Osteoblast (primary cell): Measurements from ENCODE around the gene DTL. TPM values are rescaled to one million over a fixed set of nuclear protein-coding genes. Genes with fewer than 3 reads are reported as not detected.

Experiments used
- DNase-seq: peaks from one replicate; pipeline ENCODE4 v3.0.0; 2011; ENCODE audit warnings: low spot score, mixed read lengths; ENCODE audit not compliant: insufficient read length; ENCODE audit errors: missing footprints
- H2AFZ ChIP-seq: 2 replicates; pipeline ENCODE4 v1.6.0; 2011; ENCODE audit warnings: mild to moderate bottlenecking, low read length
- H3K27ac ChIP-seq: 2 replicates; pipeline ENCODE4 v1.5.1; 2011; ENCODE audit warnings: mild to moderate bottlenecking, low read depth, low read length, moderate library complexity
- H3K27me3 ChIP-seq: 2 replicates; pipeline ENCODE4 v1.6.0; 2012; ENCODE audit warnings: mild to moderate bottlenecking, control low read depth, inconsistent platforms, low read length, moderate library complexity; ENCODE audit not compliant: insufficient read depth
- H3K36me3 ChIP-seq: 2 replicates; pipeline ENCODE4 v1.5.1; 2011; ENCODE audit warnings: mild to moderate bottlenecking, low read length, control low read depth, moderate library complexity; ENCODE audit not compliant: insufficient read depth
- H3K4me1 ChIP-seq: 2 replicates; pipeline ENCODE4 v1.5.1; 2011; ENCODE audit warnings: mild to moderate bottlenecking, low read length, control low read depth, moderate library complexity; ENCODE audit not compliant: insufficient read depth
- H3K4me2 ChIP-seq: 2 replicates; pipeline ENCODE4 v1.6.0; 2011; ENCODE audit warnings: mild to moderate bottlenecking, low read length; ENCODE audit not compliant: insufficient read depth
- H3K4me3 ChIP-seq: fragments of 200-600 bp; sonication (generic); 3 replicates; pipeline ENCODE4 v1.5.1; 2012; ENCODE audit warnings: mild to moderate bottlenecking, low read length, inconsistent platforms; ENCODE audit not compliant: insufficient read depth
- H3K79me2 ChIP-seq: 2 replicates; pipeline ENCODE4 v1.6.0; 2012; ENCODE audit warnings: mild to moderate bottlenecking, low read length, control low read depth, inconsistent platforms; ENCODE audit not compliant: insufficient read depth
- H3K9me3 ChIP-seq: 2 replicates; pipeline ENCODE4 v1.5.1; 2011; ENCODE audit warnings: low read depth, low read length, control low read depth
- H4K20me1 ChIP-seq: 2 replicates; pipeline ENCODE4 v1.6.0; 2012; ENCODE audit warnings: mild to moderate bottlenecking, low read length, control low read depth; ENCODE audit not compliant: insufficient read depth
- total RNA-seq: library from RNA; depleted of rRNA; stranded (reverse); fragments of >200 nt; gene quantifications from 2 replicates; pipeline ENCODE4 v1.2.3, GENCODE V29; 2012
- TF ChIP-seq, protein P1 (sequence below): IDR thresholded peaks from 2 replicates; pipeline ENCODE4 v1.5.1; 2011; ENCODE audit warnings: mild to moderate bottlenecking, low read depth, low read length, moderate library complexity; ENCODE audit errors: extremely low read depth

DTL gene
- total RNA-seq, 1 donor = 2.9 TPM

DNA sequence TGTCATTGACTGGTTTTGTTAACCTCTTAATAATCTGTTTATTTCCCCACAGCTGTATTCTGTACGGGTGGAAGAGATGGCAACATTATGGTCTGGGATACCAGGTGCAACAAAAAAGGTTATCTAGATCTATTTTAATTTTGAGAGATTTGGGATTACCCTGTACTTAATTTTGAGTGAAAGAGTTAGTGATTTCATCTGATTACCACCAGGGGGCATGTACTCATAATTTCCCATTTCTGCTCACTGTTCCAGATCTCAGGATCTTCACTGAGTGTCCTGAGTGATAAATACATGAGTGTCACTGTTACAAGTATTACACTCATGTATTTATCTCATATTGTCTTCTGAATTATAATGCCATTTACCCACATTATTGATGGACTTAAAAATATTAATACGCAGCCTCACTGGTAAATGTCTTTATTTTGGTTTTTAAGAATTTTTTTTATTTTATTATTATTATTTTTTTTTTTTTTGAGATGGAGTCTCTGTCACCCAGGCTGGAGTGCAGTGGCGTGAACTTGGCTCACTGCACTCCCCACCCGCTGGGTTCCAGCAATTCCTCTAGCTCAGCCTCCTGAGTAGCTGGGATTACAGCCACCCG, 27.4 kb downstream of the DTL start:
- TF ChIP-seq, protein P1, sequence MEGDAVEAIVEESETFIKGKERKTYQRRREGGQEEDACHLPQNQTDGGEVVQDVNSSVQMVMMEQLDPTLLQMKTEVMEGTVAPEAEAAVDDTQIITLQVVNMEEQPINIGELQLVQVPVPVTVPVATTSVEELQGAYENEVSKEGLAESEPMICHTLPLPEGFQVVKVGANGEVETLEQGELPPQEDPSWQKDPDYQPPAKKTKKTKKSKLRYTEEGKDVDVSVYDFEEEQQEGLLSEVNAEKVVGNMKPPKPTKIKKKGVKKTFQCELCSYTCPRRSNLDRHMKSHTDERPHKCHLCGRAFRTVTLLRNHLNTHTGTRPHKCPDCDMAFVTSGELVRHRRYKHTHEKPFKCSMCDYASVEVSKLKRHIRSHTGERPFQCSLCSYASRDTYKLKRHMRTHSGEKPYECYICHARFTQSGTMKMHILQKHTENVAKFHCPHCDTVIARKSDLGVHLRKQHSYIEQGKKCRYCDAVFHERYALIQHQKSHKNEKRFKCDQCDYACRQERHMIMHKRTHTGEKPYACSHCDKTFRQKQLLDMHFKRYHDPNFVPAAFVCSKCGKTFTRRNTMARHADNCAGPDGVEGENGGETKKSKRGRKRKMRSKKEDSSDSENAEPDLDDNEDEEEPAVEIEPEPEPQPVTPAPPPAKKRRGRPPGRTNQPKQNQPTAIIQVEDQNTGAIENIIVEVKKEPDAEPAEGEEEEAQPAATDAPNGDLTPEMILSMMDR = peak; percentile 67
- H3K36me3 ChIP-seq = no peaks in the 10 kb centered on the region

DNA sequence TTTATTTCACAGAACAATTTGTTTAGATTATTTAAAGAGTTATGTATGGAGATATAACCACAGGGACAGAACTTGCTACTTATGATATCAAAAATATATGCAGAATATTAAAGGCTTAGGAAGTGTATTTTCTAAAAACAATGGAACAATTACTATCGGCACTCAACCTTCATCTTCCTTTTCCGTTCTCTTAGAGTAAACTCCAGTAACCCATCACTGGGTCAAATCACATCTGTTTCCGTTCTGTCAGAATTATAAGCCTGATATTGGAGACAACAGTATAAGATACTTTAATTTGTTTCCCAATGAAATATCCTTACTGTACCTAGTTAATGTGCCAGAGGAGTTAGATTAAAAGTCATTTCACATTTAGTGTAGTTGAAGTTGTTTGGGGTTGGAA, 32.2 kb downstream of the DTL start:
- no peak for DNase-seq
- Histone ChIP-seq H3K27ac (no peak overlapping the region), H3K36me3 (no peaks in the 10 kb centered on the region), H3K79me2 (no peaks in the 10 kb centered on the region), H3K4me1 (no peaks in the 10 kb centered on the region), H2AFZ (no peak overlapping the region), H3K27me3 (no peaks in the 10 kb centered on the region), H3K4me2 (no peak overlapping the region), H4K20me1 (no peaks in the 10 kb centered on the region), H3K4me3 (no peak overlapping the region), H3K9me3 (no peaks in the 10 kb centered on the region)
- TF ChIP-seq, protein P1 = no peak

More for the DNA sequence above, 27.4 kb downstream of the DTL start:
- H3K79me2 ChIP-seq = no peaks in the 10 kb centered on the region
- H2AFZ ChIP-seq = no peak overlapping the region
- no peaks in the 10 kb centered on the region for H4K20me1 ChIP-seq
- no peak overlapping the region for H3K27ac ChIP-seq
- peak; percentile 36 for DNase-seq
- H3K4me1 ChIP-seq = no peaks in the 10 kb centered on the region
- H3K9me3 ChIP-seq = no peaks in the 10 kb centered on the region
- H3K4me2 ChIP-seq = no peak overlapping the region
- no peaks in the 10 kb centered on the region for H3K27me3 ChIP-seq
- H3K4me3 ChIP-seq = no peak overlapping the region

DNA sequence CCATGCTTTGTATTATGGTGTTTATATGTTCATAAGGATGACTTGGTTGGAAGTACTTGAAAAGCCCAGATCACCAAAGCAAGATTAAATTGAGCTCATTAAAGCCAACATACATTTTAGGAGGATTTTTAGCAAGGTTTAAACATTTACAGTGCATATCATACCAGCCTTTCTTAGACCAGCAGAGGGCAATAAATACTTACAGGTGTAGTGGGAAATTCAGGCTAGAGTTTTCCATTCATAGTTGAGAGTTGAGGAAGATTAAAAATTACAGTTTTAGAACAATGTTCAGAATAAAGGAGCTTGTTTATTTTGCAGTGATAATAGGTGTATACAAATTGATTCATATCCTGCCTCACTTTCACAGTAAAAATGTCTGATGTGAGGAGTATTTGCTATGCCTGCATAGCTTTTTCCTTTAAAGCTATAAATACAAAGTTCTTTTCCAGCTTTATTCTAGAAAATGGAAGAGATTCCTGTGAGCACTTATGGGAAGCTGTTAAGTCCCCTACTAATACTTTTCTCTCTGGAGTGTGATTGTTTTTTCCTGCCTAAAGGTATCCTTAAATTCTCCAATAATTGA, 35.3 kb downstream of the DTL start:
- TF ChIP-seq, protein P1 = peak; percentile 78
- no peak overlapping the region for H2AFZ ChIP-seq
- peak; percentile 26 for DNase-seq

DNA sequence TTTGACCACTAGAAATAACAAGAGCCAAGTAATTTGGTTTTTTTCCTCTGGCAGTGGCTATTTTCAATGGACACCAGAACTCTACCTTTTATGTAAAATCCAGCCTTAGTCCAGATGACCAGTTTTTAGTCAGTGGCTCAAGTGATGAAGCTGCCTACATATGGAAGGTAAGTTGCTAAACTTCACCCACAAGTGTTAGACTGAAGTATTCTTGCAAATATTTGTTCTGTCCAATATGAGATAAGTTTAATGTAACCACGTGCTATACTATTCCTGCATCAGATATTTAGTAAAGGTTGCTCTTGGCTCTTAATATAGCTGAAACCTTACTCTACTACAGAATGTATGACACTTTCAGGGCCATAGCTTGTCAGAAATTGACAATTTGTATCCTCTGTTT, 36.5 kb downstream of the DTL start:
- Histone ChIP-seq H3K4me1 (no peaks in the 10 kb centered on the region), H3K36me3 (no peaks in the 10 kb centered on the region), H3K9me3 (no peaks in the 10 kb centered on the region), H3K27ac (no peak overlapping the region), H4K20me1 (no peaks in the 10 kb centered on the region), H2AFZ (no peak overlapping the region), H3K79me2 (no peaks in the 10 kb centered on the region), H3K4me2 (no peak overlapping the region), H3K4me3 (no peak overlapping the region), H3K27me3 (no peaks in the 10 kb centered on the region)
- no peak for DNase-seq
- TF ChIP-seq, protein P1 = no peak

More for the DNA sequence above, 35.3 kb downstream of the DTL start:
- Histone ChIP-seq H3K27me3 (no peaks in the 10 kb centered on the region), H3K36me3 (no peaks in the 10 kb centered on the region), H3K4me1 (no peaks in the 10 kb centered on the region), H3K4me3 (no peak overlapping the region), H3K79me2 (no peaks in the 10 kb centered on the region), H3K4me2 (no peak overlapping the region), H3K27ac (no peak overlapping the region), H3K9me3 (no peaks in the 10 kb centered on the region), H4K20me1 (no peaks in the 10 kb centered on the region)
